ENCODE measurements around the gene JUNB.
"Not testable (repeated sequence)": the region's sequence is repeated elsewhere in the genome, so short reads cannot be mapped to it uniquely, and the experiment has no call there.

The JUNB gene

GRCh38 chr19:12804051-12804450, 12.8 kb downstream of the JUNB start:
- DNase-seq (ENCODE audit: low read depth): no peak

GRCh38 chr19:12806242-12807081, 15.2 kb downstream of the JUNB start, which contains the start of gene RNASEH2A:
TSS of gene RNASEH2A (plus strand) at chr19:12806584. CDS start at chr19:12806674, 90 bp downstream.
- peak; percentile 88 for DNase-seq (ENCODE audit: low read depth)

- DNase-seq (ENCODE audit: low read depth): no peak
Measured at GRCh38 chr19:12815088-12815487, 23.8 kb downstream of the JUNB start.

DNA sequence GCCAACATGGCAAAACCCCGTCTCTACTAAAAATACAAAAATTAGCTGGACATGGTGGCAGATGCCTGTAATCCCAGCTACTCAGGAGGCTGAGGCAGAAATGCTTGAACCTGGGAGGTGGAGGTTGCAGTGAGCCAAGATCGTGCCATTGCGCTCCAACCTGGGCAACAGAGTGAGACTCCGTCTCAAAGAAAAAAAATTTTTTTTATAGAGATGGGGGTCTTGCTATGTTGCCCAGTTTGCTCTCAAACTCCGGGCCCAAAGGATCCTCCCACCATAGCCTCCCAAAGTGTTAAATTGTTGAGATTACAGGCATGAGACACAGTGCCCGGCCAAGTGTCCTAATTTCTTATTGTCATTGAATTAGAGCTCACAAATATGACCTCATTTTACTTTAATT, 25.9 kb downstream of the JUNB start:
- DNase-seq (ENCODE audit: low read depth): not testable (repeated sequence)

GRCh38 chr19:12817810-12818209, 26.5 kb downstream of the JUNB start:
- not testable (repeated sequence) for DNase-seq (ENCODE audit: low read depth)

DNA sequence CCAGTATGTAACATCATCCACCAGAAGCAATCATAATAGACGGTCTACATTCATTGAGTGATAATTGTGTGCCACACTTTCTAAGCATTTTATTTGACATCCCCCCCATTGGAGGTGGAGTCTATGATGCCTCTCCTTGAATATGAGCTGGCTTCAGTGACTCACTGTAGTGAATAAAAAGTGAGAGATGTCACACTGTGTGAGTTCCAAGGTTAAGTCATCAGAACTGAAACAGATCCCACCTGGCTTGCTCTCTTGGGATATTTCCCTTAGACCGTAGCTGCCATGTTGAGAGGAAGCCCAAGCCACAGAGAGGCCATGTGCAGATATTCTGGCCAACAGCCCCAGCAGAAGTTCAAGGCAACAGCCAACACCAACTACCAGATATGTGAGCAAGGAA, 30.5 kb downstream of the JUNB start:
- DNase-seq (ENCODE audit: low read depth): no peak

- DNase-seq (ENCODE audit: low read depth): peak; percentile 39
Measured at GRCh38 chr19:12825254-12826131, 34.2 kb downstream of the JUNB start.

- DNase-seq (ENCODE audit: low read depth): peak; percentile 41
Measured at GRCh38 chr19:12828494-12828893, 37.2 kb downstream of the JUNB start.

DNA sequence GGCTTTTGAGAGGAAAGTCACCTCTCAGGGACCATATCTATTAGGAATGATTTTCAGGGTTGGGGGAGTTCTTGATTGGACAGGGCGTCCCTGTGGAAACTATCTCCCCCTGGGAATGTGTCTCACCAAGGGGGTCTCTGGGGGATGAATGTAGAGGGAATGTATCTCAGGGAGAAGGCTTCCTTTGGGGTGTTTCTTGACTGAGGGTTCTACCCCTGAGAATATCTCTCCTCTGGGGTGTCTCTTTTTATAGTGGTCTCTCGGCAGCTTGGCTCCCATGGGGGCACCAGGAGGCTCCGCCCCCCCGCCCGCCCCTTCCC, 42.1 kb downstream of the JUNB start:
- DNase-seq (ENCODE audit: low read depth): no peak

- DNase-seq (ENCODE audit: low read depth): peak; percentile 20
Measured at GRCh38 chr19:12833738-12834565, 42.7 kb downstream of the JUNB start.

- no peak for DNase-seq (ENCODE audit: low read depth)
Measured at GRCh38 chr19:12834566-12834943, 43.3 kb downstream of the JUNB start, which contains the start of gene RTBDN. TSS of gene RTBDN (minus strand) at chr19:12834579. CDS start at chr19:12829979, 4,600 bp downstream.

DNA sequence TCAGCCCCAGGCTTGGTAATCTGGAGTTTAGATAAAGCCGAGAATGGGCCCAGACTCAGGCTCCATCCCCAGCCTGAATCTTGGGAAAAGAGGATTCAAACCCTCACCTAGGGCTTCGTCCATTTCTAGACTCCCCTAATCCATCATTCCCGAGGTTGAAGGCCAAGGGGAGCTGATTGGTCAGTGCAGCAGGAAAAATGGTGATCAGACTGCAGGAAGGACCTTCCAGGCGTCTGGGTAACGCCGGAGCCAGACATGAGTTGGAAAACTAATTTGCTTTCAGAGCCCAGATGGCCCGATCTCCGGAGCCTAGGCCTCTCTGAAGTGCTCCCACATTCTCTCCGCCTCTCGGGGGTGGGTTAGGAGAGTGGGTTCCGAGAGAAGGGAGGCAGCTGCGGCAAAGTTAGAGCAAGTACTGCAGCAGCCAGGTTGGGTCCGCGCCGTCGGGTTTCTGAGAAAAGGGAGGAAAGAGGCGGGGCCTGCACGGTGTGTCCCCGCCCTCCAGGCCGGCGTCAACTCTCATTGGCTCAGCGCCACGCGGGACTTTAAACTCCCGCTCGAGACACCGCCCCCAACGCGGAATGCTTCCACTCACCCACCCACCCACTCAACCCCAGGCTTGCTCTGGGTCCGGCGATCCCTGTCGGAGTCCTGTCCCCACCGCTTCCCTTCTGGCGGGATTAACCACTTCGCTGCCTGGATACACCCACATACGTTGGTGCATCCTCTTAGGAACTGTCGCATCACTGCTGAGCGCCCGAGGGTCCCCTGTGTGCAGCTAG, 43.9 kb downstream of the JUNB start:
- DNase-seq (ENCODE audit: low read depth): no peak

- no peak for DNase-seq (ENCODE audit: low read depth)
Measured at GRCh38 chr19:12836529-12836863, 45.2 kb downstream of the JUNB start.

DNA sequence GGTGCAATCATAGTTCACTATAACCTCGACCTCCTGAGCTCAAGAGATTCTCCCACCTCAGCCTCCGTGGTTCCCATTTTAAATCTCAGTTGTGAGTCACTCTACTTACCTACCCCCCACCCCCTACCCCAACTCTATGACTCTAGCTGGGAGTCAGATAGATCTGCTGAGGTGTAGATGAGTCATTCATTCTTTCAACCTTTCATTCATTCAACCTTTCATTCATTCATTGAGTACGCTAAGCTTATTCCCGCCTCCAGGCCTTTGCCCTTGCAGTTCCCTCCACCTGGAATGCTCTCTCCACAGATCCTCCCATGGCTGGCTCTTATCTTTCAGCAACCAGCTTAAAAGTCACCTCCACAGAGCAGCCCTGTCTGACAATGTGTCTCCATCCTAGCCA, 45.9 kb downstream of the JUNB start:
- no peak for DNase-seq (ENCODE audit: low read depth)

DNA sequence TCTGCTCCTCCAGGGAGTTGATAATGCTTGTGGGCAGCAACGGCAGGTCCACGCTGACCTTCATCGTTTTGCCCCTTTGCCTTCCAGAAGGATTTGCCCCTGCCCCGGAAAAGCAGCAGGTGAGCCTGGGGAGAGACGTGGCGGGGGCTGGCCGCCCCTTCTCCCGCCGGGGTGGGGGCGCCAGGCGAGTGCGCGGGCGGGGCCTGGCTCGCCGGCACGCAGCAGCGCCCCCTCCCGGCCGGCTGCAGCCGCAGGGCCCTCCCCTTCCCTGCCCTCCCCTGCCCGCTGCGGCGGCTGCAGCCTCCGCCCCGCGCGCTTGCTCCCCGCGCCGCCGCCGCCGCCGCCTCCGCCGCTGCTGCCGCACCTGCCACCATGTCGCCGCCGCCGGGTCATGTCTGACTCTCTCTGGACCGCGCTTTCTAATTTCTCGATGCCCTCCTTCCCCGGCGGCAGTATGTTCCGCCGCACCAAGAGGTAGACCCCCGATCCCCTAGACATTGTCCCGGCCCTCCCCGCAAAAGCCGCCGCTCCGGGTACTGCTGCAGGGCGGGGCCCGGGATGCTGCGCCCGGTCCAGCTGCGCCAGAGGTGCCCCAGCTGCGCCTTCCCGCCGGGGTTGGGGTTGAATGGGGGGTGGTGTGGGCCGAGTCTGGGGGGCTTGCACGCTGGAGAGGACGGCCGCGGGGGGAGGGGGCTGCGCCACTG, 47.0 kb downstream of the JUNB start, which contains the start of gene MAST1:
Gene MAST1, plus strand, starts transcription at position 334 of the 704 bp plus-strand sequence. Its CDS starts 58 bp downstream, at position 392.
- DNase-seq (ENCODE audit: low read depth): peak; percentile 26

DNA sequence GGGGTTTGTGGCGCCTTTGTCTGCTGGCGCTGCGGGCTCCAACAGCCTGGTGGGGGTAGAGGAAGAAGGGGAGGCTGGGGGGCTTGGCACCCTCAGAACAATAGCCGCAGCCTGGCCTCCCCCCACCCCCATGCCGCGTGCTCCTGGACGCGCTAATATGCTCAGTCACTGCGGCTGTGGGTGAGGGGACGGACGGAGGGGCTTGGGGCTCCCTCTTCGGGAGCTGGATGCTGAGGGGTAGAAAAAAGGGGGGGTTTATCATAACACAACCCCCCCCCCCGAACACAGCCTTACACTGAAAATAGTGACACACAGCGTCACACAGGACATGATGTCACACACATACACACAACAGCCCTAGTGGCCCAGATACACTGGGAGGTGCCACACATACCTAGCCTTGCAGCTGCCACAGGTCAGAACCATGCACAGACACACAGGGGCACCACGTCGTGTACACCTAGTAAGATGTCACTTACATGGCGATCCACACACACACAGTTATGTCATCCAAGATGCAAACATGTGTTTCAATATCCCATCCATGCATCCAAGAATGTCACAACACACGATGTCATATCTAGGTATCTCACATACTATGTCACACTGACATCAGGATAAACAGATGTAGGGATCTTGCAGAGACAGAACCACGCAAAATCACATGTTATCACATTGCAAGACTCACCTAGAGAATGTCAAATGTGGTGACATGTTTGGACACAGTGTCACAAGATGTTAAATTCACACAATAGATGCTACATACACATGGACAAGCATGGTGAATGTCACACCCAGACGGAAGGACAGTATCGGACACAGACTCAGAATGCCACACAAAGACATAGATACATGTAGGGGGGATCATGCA, 47.8 kb downstream of the JUNB start:
- no peak for DNase-seq (ENCODE audit: low read depth)

- DNase-seq (ENCODE audit: low read depth): peak; percentile 82
Measured at GRCh38 chr19:12840091-12841079, 49.1 kb downstream of the JUNB start.

GRCh38 chr19:12841094-12841493, 49.8 kb downstream of the JUNB start:
- DNase-seq (ENCODE audit: low read depth): peak; percentile 19
